Glutamatergic neuron (in vitro differentiated cells): ENCODE measurements around the gene CEPT1. TPM values are rescaled to one million over a fixed set of nuclear protein-coding genes. Genes with fewer than 3 reads are reported as not detected.

Experiments used
- DNase-seq: peaks from one replicate; pipeline ENCODE4 v3.0.0; 2022
- H3K27ac Mint-ChIP-seq: one replicate; pipeline ENCODE4 v1.8.0; 2020; ENCODE audit warnings: mild to moderate bottlenecking, mixed read lengths, inconsistent platforms; ENCODE audit not compliant: unreplicated experiment
- H3K27me3 Mint-ChIP-seq: one replicate; pipeline ENCODE4 v1.8.0; 2020; ENCODE audit warnings: mild to moderate bottlenecking, moderate library complexity, mixed read lengths, inconsistent platforms; ENCODE audit not compliant: unreplicated experiment
- H3K36me3 Mint-ChIP-seq: one replicate; pipeline ENCODE4 v1.8.0; 2020; ENCODE audit warnings: mild to moderate bottlenecking, mixed read lengths, inconsistent platforms; ENCODE audit not compliant: unreplicated experiment
- H3K4me1 Mint-ChIP-seq: one replicate; pipeline ENCODE4 v1.8.0; 2020; ENCODE audit warnings: mild to moderate bottlenecking, low read depth, mixed read lengths, inconsistent platforms; ENCODE audit not compliant: unreplicated experiment
- H3K4me3 Mint-ChIP-seq: one replicate; pipeline ENCODE4 v1.8.0; 2020; ENCODE audit warnings: mild to moderate bottlenecking, mixed read lengths, inconsistent platforms; ENCODE audit not compliant: unreplicated experiment
- H3K9me3 Mint-ChIP-seq: one replicate; pipeline ENCODE4 v1.8.0; 2020; ENCODE audit warnings: mild to moderate bottlenecking, moderate library complexity, mixed read lengths, inconsistent platforms; ENCODE audit not compliant: unreplicated experiment
- CTCF ChIP-seq: fragments of 200-600 bp; sonication (generic); IDR thresholded peaks from one replicate; pipeline ENCODE4 v1.5.0; 2021; ENCODE audit not compliant: partially characterized antibody, unreplicated experiment
- total RNA-seq: library from RNA; stranded (reverse); fragmentation: NEBNext Ultra II Directional; extraction: Animal tissue kit (Norgen Biotek cat#: 25700); gene quantifications from one replicate; pipeline ENCODE4 v1.2.1, GENCODE V29; 2021; ENCODE audit not compliant: unreplicated experiment

The CEPT1 gene
- total RNA-seq, 1 donor from 2014 or later = 35.6 TPM

DNA sequence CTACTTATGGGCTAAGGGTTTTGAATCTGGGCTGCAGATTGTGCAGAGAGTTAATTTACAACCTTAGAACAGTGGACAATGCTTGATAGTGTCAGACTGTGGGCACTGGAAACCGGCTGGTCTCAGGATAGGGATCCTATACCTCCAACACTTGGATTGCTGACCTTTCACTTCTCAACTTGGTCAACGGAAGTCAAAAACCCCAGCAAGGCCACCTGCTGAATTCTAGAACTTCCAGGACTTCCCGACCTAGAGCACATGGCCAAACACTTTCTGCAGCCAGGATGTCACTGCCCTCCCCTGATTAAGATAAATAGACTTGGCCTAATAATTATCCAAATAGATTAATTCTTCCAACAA, 60.8 kb downstream of the CEPT1 start:
- no peak for TF ChIP-seq CTCF
- Mint-ChIP-seq H3K36me3 (peaks cover 4% of the 10 kb centered on the region), H3K27ac (no peak overlapping the region), H3K27me3 (peaks cover 14% of the 10 kb centered on the region), H3K4me3 (no peak overlapping the region), H3K4me1 (peaks cover 2% of the 10 kb centered on the region), H3K9me3 (peaks cover 3% of the 10 kb centered on the region)
- no peak for DNase-seq

GRCh38 chr1:111201275-111202090, 61.5 kb downstream of the CEPT1 start:
- peaks cover 3% of the 10 kb centered on the region for H3K9me3 Mint-ChIP-seq
- no peak for TF ChIP-seq CTCF
- H3K27ac Mint-ChIP-seq = no peak overlapping the region
- DNase-seq = no peak
- peaks cover 4% of the 10 kb centered on the region for H3K36me3 Mint-ChIP-seq
- peaks cover 12% of the 10 kb centered on the region for H3K27me3 Mint-ChIP-seq
- H3K4me3 Mint-ChIP-seq = no peak overlapping the region
- H3K4me1 Mint-ChIP-seq = peaks cover 2% of the 10 kb centered on the region

- Mint-ChIP-seq H3K4me1 (peaks cover 2% of the 10 kb centered on the region), H3K9me3 (peaks cover 3% of the 10 kb centered on the region), H3K4me3 (no peak overlapping the region), H3K36me3 (peaks cover 4% of the 10 kb centered on the region), H3K27ac (no peak overlapping the region), H3K27me3 (peaks cover 10% of the 10 kb centered on the region)
- no peak for DNase-seq
- no peak for TF ChIP-seq CTCF
These were observed 62.3 kb downstream of the CEPT1 start for GRCh38 chr1:111202366-111202706.

GRCh38 chr1:111202707-111203623, 62.9 kb downstream of the CEPT1 start:
- Mint-ChIP-seq H3K36me3 (peaks cover 4% of the 10 kb centered on the region), H3K27me3 (peaks cover 8% of the 10 kb centered on the region), H3K27ac (no peak overlapping the region), H3K4me1 (peaks cover 2% of the 10 kb centered on the region), H3K9me3 (peaks cover 3% of the 10 kb centered on the region), H3K4me3 (no peak overlapping the region)
- DNase-seq = no peak
- no peak for TF ChIP-seq CTCF
